Stimulated activated CD8-positive, alpha-beta memory T cell treated with anti-CD3 and anti-CD28 coated beads, Interleukin-12 subunit alpha, Interleukin-12 subunit beta, amount 100 ng/mL, for 4 hours (primary cell): ENCODE results near the gene ABCA9.
"Not testable (repeated sequence)": the region's sequence is repeated elsewhere in the genome, so short reads cannot be mapped to it uniquely, and the experiment has no call there.

Source experiments
- DNase-seq: peaks from one replicate; pipeline ENCODE4 v3.0.0-alpha.2; 2020; ENCODE audit warnings: low read depth

Gene ABCA9

DNA sequence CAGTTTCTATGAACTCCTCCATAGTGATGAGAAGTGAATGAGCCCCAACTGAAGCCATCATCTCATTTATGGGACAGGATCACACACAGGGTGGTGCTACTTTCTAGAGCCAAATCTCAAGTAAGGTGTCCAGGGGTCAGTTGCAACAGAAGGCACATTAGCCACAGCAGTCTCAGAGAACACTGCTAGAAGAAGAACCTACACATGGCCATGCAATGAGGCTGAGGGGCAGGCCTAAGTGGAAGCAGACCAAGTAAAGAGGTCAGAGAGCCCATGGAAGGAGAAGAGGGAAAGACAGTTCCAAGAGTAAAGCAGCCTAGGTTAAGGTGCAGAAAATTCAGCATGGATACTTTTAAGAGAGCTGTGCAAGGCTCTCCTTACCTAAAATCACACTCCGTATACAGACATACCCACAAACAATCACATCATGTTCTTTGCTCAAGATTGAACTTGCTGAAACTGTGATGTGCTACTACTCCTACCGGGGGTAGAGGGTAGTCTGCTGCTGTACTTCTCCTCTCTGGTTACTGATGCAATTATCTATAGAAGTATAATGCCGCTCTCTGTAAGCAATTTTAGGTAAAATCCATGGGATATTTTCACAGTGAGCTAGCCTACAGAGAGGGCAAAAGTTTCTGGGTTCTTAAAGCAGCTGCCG, 107.3 kb downstream of the ABCA9 start:
- no peak for DNase-seq

DNA sequence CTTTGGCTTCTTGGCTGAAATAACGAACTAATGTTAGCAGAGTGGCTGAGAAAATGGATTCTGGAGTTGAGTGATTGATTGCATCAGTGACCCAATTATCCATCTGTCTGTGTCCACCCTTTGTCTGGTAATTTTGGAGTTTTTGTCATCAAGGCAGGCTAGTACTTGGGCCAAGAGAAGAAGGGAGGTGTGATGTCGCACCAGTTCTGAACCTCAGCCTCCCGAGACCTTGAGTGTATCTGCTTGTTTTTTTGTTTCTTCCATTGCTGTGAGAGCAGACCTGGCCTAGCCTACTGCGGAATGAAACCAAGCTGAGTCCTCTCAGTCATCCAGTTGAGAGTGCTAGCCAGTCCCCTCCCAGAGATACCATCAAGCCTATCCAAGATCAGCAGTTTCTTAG, 110.0 kb downstream of the ABCA9 start:
- DNase-seq: no peak

DNA sequence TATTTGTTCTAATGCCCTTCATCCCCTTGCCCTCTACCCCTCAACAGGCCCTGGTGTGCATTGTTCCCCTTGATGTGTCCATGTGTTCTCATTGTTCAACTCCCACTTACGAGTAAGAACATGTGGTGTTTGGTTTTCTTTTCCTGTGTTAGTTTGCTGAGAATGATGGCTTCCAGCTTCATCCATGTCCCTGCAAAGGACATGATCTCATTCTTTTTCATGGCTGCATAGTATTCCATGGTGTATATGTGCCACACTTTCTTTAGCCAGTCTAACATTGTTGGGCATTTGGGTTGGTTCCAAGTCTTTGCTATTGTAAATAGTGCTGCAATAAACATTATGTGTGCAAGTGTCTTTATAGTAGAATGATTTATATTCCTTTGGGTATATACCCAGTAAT, 112.9 kb downstream of the ABCA9 start:
- not testable (repeated sequence) for DNase-seq

DNA sequence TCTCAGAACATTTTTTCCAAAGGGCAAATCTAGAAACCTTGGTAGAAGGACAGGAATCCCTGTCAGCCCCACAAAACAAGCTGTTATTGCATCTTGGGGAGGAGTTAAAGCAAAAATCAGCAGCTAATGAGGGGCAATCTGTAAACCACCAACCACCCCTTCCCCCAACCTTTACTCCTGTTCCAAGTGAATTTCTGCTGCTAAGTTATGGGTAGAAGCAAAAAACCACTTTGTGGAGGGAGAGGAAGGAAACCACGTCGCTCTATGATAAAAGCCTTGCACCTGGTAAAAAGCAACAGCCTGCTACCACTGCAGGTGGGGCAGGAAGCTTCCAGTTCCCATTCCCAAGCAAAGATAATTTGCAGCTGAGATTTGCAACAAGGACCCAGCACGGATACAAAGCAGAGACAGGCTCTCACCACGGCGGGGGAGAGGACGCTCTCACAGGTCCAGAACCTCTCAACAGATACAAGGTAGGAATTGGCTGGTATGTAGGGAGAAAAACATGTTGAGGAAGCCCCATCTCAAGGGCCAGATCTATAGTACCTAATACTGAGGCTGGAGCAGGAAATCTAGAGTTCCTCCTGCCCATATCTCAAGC, 116.2 kb downstream of the ABCA9 start:
- DNase-seq: no peak

DNA sequence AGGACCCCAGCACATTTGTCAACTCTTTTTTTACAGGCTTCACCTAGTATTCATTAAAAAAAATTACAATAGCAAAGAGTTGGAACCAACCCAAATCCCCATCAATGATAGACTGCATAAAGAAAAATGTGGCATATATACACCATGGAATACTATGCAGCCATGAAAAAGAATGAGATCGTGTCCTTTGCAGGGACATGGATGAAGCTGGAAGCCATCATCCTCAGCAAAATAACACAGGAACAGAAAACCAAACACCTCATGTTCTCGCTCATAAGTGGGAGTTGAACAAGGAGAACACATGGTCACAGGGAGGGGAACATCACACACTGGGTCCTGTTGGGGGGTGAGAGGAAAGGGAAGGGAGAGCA, 116.9 kb downstream of the ABCA9 start:
- DNase-seq: not testable (repeated sequence)

DNA sequence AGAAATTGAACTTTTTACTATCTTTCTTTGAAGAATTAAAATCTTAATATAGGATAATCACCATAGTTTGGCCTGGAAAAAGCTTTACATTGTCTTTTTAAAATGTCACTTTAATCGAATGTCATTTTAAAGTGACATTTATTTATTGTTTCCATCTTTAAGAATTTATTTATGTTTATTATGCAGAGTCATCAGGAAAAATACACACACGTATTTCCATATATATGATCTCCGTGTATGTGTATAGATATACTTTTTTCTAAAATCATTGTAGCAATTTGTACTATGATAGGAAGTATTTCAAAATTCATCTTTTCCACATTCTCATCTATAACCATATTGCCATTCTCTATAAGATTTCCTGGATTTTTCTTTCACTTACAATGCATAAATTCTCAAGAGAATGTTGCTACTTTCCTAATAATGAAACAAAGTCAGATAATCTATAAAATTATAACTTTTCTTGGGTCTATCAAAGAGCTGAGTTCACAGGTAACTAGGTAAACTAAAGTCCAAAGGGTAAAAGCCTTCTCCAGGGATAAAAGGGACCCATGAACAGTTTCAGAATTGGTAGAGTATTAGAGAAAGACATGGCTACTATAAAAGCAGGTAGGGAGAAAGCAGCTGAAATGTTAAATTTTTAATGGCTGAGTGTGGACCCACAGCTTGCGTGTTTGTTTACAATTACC, 117.5 kb downstream of the ABCA9 start:
- no peak for DNase-seq

DNA sequence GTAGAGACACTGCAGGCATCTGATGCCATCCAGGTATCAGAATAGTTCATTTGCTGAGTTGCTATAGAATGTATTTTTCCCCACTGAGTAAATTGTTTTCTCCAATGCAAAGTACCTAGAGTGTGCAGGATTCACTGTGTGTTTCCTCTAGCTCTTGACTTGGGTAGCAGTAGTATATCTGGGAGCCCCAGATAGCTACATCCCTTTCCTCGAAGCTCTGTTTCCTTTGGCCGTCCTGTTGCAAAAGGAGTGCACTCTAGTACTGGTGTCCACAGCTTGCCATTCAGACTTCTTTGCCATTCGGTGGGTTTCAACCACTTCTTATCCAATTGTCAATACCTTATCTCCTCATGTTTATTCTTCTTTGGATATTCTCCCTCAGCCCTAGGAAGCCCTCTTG, 118.3 kb downstream of the ABCA9 start:
- DNase-seq: no peak

DNA sequence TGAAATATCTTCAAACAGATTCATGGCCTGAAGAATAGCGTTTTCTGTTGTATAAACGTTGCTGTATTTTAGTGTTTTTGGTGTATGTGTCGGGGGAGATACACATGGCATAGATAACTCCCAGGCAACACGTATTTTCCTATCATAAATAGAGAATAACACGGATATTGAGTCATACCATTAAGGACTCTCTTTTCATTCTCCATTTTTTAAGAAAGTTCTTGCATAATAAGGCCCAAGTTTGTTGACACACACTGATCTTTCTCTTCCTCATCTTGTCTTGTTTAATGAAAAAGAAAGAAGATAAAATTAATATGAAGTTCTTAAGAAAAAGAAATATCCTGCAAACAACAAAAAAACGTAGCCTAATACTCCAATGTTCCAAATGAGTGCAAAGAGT, 119.0 kb downstream of the ABCA9 start:
- no peak for DNase-seq

DNA sequence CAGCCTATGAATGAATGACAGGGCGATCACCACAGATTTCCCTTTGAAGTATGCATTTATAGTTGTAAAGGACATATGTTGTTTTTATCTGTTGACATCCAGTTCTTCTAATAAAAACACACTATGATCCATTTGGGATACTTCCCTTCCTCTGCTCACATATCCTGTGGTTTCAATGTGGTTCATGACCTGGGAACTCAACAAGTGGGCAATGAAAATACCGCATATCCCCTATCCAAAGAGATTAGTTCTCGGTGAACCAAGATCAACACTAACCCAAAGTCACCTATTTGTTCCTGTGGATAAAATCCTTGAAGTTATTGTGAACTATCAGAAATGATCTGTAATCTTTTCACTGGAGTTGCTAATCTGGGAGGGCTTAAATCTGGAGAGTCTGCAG, 121.5 kb downstream of the ABCA9 start:
- DNase-seq: no peak

DNA sequence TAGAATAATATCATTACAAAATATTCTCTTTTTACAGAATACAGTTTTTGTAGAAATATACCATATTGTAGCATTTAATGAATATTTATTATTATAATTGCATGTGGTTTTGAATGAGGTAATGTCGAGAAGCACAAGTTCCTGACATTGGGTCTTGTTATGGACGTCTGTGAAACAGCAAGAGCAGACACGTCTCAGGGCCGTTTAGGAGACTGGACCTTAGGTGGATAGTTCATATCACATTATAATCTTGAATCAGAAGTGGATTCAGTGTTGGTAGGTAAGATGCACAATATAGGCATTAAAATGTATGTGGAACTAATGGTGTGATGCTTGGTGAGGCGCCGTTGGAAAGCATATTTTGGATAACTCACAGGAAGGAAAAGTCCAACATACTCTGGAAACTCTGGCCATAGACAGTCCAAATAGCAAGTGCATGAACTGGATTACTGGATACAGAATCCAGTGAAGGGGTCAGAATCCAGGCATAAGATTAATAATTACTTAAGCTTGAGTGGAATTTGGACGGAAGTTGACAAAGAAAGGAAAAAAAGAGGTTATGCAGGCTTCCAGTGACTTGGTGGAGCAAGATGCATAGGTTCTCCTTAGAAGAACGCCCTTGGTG, 122.7 kb downstream of the ABCA9 start:
- DNase-seq: no peak

DNA sequence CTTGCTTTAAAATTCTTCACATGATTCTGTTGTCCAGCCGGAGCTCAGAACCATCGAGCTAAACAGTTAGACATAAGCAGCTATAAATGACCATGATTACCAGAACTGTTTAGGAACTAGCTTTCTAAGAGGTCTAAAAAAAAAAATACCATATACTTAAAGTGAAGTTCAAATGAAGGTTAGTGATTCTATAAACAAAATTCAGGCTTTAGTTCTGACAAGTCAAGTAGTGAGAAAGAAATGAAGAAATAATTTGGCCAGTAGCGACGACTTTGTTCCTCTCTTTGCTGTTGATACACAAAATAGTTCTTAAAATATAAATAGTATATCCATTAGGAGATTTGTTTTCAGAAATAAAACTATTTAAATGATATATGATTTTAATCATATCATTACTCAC, 133.2 kb downstream of the ABCA9 start:
- DNase-seq: no peak

DNA sequence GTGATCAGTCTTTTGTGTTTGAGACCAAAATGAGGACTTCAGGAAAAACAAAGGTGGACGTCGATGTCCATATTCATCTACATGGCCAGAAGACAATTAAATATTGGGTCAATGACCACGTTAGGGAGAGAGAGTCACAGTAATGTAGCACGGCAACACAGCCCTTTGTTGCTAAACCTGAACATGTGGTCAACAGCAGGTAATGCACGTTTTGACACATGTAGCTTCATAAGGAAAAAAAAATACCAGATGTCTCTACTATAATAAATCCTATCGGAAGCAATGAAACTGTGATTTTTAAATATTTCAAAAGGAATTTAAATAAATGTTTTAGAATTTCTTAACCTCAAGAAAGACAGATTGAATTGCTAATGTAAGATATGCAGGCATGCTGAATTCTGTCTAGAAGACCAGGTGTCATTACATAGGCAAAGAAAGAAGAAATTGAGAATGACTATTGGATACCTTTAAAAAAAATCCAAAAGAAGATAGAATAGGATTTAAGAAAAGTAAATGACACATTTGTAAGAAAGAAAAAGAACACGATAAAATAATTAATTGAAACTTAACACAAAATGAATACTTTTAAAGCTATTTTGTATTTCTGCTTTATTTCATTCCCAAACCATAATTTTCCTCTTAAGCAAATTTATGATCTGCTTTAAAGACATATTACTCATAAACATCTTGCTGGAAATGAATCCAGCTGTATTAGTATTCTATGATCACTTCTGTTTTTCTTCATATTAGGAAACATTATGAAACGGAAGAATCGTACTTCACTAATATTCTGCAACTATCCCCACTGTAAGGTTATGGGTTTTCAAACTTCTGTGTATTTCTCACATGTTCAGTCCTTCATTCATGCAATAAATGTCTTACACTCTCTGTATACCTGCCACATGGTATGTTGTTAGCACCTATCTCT, 135.7 kb downstream of the ABCA9 start:
- DNase-seq: no peak
